ENCODE data around the gene MUC16.
"Not testable (repeated sequence)": the region's sequence is repeated elsewhere in the genome, so short reads cannot be mapped to it uniquely, and the experiment has no call there.

The MUC16 gene

DNA sequence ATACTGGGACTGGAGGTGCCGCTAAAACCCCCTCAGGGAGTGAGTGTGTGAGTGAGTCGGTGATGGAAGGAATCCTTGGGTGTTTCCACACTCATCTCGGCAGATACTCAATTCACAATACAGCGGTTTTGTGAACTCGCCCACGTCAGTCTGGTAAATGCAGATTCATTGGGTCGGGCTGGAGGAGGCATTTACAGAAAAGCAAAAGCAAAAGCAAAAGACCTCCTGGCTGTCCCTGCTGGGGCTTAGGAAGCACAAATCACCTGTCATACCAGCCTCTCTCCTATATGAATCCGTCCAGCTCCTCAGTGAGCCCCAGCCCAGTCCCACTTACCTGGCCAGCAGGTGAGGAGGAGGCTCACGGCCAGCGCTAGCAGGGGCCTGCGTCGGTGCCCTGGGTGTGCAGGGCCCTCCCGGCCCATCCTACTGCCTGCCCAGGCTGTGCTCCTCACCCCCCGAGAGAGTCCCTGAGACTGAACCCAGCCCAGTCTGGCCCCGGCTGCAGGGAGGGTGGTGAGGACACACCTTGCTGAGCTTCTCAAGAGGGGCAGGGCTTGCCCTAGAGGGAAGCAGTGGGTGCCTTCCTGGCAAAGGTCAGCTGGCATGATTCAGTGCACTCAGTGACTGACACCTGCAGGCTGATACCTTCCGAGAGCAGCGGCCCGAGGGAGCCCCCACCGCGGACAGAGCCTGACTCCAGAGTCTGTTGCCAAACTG, at the start of gene MUC16:
Gene MUC16 (minus strand): TSS at position 475 of the 717 bp plus-strand sequence.
- H3K4me3 ChIP-seq (ENCODE audit: low read depth, low read length): no peak within 1 kb of the TSS
- in situ Hi-C loops (cut with HindIII; ENCODE audit: low sequenced_read_pairs): no loop called here
- no peak for DNase-seq (ENCODE audit: low read depth, low spot score)
- TF ChIP-seq, protein P1, sequence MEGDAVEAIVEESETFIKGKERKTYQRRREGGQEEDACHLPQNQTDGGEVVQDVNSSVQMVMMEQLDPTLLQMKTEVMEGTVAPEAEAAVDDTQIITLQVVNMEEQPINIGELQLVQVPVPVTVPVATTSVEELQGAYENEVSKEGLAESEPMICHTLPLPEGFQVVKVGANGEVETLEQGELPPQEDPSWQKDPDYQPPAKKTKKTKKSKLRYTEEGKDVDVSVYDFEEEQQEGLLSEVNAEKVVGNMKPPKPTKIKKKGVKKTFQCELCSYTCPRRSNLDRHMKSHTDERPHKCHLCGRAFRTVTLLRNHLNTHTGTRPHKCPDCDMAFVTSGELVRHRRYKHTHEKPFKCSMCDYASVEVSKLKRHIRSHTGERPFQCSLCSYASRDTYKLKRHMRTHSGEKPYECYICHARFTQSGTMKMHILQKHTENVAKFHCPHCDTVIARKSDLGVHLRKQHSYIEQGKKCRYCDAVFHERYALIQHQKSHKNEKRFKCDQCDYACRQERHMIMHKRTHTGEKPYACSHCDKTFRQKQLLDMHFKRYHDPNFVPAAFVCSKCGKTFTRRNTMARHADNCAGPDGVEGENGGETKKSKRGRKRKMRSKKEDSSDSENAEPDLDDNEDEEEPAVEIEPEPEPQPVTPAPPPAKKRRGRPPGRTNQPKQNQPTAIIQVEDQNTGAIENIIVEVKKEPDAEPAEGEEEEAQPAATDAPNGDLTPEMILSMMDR (IDR thresholded peaks at IDR 0.05; ENCODE audit: low read depth, low read length): no peak

DNA sequence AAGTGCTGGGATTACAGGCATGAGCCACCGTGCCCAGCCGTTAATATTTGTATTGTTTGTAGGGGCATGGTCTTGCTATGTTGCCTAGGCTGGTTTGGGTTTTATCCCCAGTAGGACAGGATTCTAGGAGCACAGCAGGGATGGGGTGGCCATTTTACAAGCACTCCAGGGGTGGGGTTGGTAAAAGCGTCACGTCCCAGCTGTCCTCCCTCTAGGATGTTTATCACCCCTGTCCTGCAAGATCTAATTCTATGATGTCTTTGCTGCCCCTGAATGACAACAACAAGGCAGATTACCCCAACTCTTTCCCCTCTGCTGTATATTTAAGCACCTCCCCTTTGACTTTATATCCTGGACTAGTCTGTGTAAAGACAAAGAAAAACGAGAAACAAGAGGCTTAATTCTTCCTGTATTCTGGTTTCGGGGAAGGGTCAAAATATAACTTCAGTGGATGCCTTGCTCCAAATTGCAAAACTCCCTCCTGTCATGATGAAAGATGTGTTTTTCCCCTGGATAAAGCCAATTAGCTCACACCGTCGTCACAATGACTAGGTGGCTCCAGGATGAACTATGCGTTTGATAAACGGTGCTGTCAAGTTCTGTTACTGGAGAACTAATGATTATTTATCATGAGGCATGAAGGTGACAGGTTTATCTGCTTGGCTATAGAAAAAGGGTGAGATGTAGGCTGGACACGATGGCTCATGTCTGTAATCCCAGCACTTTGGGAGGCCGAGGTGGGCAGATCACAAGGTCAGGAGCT, 48.9 kb upstream of the MUC16 start:
- no peak for DNase-seq (ENCODE audit: low read depth, low spot score)
- in situ Hi-C loops (cut with HindIII; ENCODE audit: low sequenced_read_pairs): no loop called here
- TF ChIP-seq, protein P1 (IDR thresholded peaks at IDR 0.05; ENCODE audit: low read depth, low read length): no peak

DNA sequence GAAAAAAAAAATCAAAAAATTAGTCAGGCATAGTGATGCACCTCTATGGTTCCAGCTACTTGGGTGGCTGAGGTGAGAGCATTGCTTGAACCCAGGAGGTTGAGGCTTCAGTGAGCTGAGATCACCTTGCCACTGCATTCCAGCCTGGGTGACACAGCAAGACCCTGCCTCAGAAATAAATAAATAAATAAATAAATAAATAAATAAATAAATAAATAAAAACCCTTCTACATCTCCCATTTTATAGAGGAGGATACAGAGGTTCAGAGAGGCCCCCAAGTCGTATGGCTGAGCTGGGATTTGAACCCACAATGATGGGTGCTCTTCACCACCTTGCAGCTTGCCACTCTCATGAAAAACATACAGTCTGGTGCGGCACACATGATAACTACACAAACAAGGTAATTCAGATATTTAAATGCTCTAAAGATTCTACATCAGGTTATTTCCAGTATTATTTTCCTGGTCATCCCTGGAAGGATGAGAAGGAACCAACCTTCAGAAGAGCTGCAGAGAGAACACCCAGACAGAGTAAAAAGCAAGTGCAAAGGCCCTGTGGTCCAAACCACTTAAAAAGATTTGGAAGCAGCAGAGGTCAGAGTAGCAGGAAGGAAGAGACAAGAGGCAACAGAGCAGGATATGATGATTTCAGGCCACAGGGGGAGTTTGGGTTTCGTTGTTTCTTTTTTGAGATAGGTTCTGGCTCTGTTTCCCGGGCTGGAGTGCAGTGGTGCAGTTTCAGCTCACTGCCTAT, 47.5 kb upstream of the MUC16 start:
- no peak for DNase-seq (ENCODE audit: low read depth, low spot score)
- H3K4me3 ChIP-seq (ENCODE audit: low read depth, low read length): no peak overlapping the region
- in situ Hi-C loops (cut with HindIII; ENCODE audit: low sequenced_read_pairs): no loop called here
- TF ChIP-seq, protein P1 (IDR thresholded peaks at IDR 0.05; ENCODE audit: low read depth, low read length): no peak

More for the DNA sequence above, 48.9 kb upstream of the MUC16 start:
- no peak overlapping the region for H3K4me3 ChIP-seq (ENCODE audit: low read depth, low read length)

DNA sequence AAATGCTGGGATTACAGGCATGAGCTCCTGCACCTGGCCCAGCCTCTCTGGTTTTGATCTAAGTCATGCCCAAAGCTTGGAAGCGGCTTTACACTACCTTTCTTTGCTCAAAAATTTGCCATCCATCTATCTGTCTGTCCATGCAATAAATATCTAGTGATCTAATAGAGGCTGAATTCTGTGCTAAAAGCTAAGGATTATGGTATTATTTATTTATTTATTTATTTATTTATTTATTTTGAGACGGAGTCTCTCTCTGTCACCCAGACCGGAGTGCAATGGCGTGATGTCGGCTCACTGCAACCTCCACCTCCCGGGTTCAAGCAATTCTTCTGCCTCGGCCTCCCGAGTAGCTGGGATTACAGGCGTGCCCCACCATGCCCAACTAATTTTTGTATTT, 45.9 kb upstream of the MUC16 start:
- H3K4me3 ChIP-seq (ENCODE audit: low read depth, low read length); DNase-seq (ENCODE audit: low read depth, low spot score); in situ Hi-C loops (cut with HindIII; ENCODE audit: low sequenced_read_pairs): not testable (repeated sequence)

DNA sequence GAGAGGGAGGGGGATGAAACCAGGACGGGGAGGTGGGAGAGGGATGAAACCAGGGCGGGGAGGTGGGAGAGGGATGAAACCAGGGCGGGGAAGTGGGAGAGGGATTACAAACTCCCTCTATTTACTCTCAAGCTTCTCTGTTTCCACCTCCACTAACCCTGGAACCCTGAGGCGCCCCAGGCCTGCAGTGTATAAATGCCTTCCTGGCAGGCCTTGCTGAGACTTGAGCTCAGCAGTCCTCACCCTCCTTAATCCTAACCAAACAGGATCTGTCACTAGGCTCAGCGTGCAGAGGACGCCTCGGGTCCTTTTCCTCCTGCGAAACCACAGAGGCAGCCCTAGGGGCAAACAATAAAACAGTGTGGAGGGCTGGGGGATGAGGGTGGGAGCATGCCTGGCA, 44.6 kb upstream of the MUC16 start:
- H3K4me3 ChIP-seq (ENCODE audit: low read depth, low read length): no peak overlapping the region
- TF ChIP-seq, protein P1 (IDR thresholded peaks at IDR 0.05; ENCODE audit: low read depth, low read length): no peak
- in situ Hi-C loops (cut with HindIII; ENCODE audit: low sequenced_read_pairs): no loop called here
- no peak for DNase-seq (ENCODE audit: low read depth, low spot score)

DNA sequence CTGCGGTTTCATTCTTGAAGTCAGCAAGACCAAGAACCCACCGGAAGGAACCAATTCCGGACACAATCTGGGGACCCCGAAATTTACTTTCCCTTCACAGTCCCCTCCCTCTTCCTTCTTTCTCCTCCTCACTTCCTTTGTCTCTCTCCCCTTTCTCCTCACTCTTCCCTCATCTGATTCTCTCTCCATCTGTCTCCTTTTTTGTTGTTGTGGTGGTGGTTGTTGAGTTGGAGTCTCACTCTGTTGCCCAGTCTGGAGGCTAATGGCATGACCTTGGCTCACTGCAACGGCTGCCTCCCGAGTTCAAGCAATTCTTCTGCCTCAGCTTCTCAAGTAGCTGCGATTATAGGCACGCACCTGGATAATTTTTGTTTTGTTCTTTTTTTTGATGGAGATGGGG, 44.0 kb upstream of the MUC16 start:
- DNase-seq (ENCODE audit: low read depth, low spot score): no peak
- TF ChIP-seq, protein P1 (IDR thresholded peaks at IDR 0.05; ENCODE audit: low read depth, low read length): no peak
- in situ Hi-C loops (cut with HindIII; ENCODE audit: low sequenced_read_pairs): no loop called here
- no peak overlapping the region for H3K4me3 ChIP-seq (ENCODE audit: low read depth, low read length)

DNA sequence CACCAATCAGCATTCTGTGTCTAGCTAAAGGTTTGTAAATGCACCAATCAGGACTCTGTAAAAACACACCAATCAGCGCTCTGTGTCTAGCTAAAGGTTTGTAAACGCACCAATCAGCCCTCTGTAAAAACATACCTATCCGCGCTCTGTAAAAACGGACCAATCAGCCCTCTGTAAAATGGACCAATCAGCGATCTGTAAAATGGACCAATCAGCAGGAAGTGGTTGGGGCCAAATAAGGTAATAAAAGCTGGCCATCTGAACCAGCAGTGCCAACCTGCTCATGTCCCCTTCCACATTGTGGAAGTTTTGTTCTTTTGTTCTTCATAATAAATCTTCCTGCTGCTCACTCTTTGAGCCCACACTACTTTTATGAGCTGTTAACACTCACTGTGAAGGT, 43.5 kb upstream of the MUC16 start:
- H3K4me3 ChIP-seq (ENCODE audit: low read depth, low read length); in situ Hi-C loops (cut with HindIII; ENCODE audit: low sequenced_read_pairs); DNase-seq (ENCODE audit: low read depth, low spot score): not testable (repeated sequence)
